Endothelial cell (in vitro differentiated cells): ENCODE results near the gene U2SURP. TPM values are rescaled to one million over a fixed set of nuclear protein-coding genes. Genes with fewer than 3 reads are reported as not detected.

Experiments used
- DNase-seq: peaks from one replicate; pipeline ENCODE4 v3.0.0; 2021; ENCODE audit warnings: low spot score
- H3K27ac Mint-ChIP-seq: one replicate; pipeline ENCODE4 v1.8.0; 2021; ENCODE audit warnings: mixed read lengths, inconsistent platforms; ENCODE audit not compliant: unreplicated experiment
- H3K27me3 Mint-ChIP-seq: one replicate; pipeline ENCODE4 v1.8.0; 2021; ENCODE audit warnings: mild to moderate bottlenecking, moderate library complexity, mixed read lengths, inconsistent platforms; ENCODE audit not compliant: unreplicated experiment
- H3K36me3 Mint-ChIP-seq: one replicate; pipeline ENCODE4 v1.8.0; 2021; ENCODE audit warnings: mild to moderate bottlenecking, low read depth, mixed read lengths, inconsistent platforms; ENCODE audit not compliant: unreplicated experiment
- H3K4me1 Mint-ChIP-seq: one replicate; pipeline ENCODE4 v1.8.0; 2021; ENCODE audit warnings: mild to moderate bottlenecking, mixed read lengths, inconsistent platforms; ENCODE audit not compliant: unreplicated experiment
- H3K4me3 Mint-ChIP-seq: one replicate; pipeline ENCODE4 v1.8.0; 2021; ENCODE audit warnings: mild to moderate bottlenecking, mixed read lengths, inconsistent platforms; ENCODE audit not compliant: unreplicated experiment
- H3K9me3 Mint-ChIP-seq: one replicate; pipeline ENCODE4 v1.8.0; 2021; ENCODE audit warnings: mixed read lengths, inconsistent platforms; ENCODE audit not compliant: unreplicated experiment
- CTCF ChIP-seq: fragments of 200-600 bp; sonication (generic); IDR thresholded peaks from one replicate; pipeline ENCODE4 v1.5.0; 2021; ENCODE audit warnings: antibody characterized with exemption; ENCODE audit not compliant: unreplicated experiment
- total RNA-seq: library from RNA; stranded (reverse); fragmentation: NEBNext Ultra II Directional; extraction: Animal tissue kit (Norgen Biotek cat#: 25700); gene quantifications from one replicate; pipeline ENCODE4 v1.2.1, GENCODE V29; 2021; ENCODE audit not compliant: unreplicated experiment

Gene U2SURP
- total RNA-seq, 1 donor from 2014 or later = 86.1 TPM

DNA sequence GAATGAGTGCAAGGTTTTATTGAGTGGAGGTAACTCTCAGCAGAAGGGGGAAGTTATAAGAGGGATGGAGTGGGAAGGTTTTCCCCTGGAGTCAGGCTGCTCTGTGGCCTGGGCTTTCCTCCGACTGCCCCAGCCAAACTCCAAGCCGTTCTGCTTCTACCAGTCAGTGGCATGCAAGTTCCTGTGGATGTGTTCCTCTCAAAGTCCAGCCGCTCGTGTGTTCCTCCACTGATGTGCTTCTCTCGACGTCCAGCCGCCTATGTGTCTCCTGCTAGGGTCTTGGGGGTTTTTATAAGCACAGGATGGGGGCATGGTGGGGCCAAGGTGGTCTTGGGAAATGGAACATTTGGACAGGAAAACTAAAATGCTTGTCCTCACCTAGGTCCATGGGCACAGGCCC is 9.0 kb upstream of the U2SURP start:
- H3K4me1 Mint-ChIP-seq = no peaks in the 10 kb centered on the region
- no peak for TF ChIP-seq CTCF
- no peak overlapping the region for H3K4me3 Mint-ChIP-seq
- H3K27ac Mint-ChIP-seq = no peak overlapping the region
- H3K27me3 Mint-ChIP-seq = no peaks in the 10 kb centered on the region
- DNase-seq = no peak
- H3K9me3 Mint-ChIP-seq = no peaks in the 10 kb centered on the region
- H3K36me3 Mint-ChIP-seq = no peaks in the 10 kb centered on the region

GRCh38 chr3:142993958-142994442 is 7.4 kb upstream of the U2SURP start:
- H3K36me3 Mint-ChIP-seq = no peaks in the 10 kb centered on the region
- no peak overlapping the region for H3K4me3 Mint-ChIP-seq
- H3K9me3 Mint-ChIP-seq = no peaks in the 10 kb centered on the region
- DNase-seq = peak; percentile 71
- H3K27me3 Mint-ChIP-seq = no peaks in the 10 kb centered on the region
- no peak overlapping the region for H3K27ac Mint-ChIP-seq
- H3K4me1 Mint-ChIP-seq = no peaks in the 10 kb centered on the region
- TF ChIP-seq CTCF = peak; percentile 87

GRCh38 chr3:142997330-142997729 is 4.0 kb upstream of the U2SURP start:
- peaks cover 3% of the 10 kb centered on the region for H3K36me3 Mint-ChIP-seq
- no peak overlapping the region for H3K4me3 Mint-ChIP-seq
- H3K27me3 Mint-ChIP-seq = peaks cover 7% of the 10 kb centered on the region
- DNase-seq = no peak
- H3K9me3 Mint-ChIP-seq = no peaks in the 10 kb centered on the region
- H3K4me1 Mint-ChIP-seq = peaks cover 18% of the 10 kb centered on the region
- H3K27ac Mint-ChIP-seq = no peak overlapping the region
- TF ChIP-seq CTCF = no peak

GRCh38 chr3:142998439-142998838 is 2.9 kb upstream of the U2SURP start:
- Mint-ChIP-seq H3K27me3 (peaks cover 7% of the 10 kb centered on the region), H3K4me3 (no peak overlapping the region), H3K9me3 (no peaks in the 10 kb centered on the region), H3K4me1 (peaks cover 22% of the 10 kb centered on the region), H3K27ac (no peak overlapping the region), H3K36me3 (peaks cover 6% of the 10 kb centered on the region)
- TF ChIP-seq CTCF = no peak
- no peak for DNase-seq

- Mint-ChIP-seq H3K27ac (peak overlapping the region; percentile 99), H3K9me3 (no peaks in the 10 kb centered on the region), H3K4me3 (peak overlapping the region; percentile 99), H3K27me3 (peaks cover 7% of the 10 kb centered on the region), H3K36me3 (peaks cover 6% of the 10 kb centered on the region), H3K4me1 (peaks cover 22% of the 10 kb centered on the region)
- no peak for DNase-seq
- no peak for TF ChIP-seq CTCF
Observed at GRCh38 chr3:142999881-143000280, 1.5 kb upstream of the U2SURP start.
